Muscle of leg (tissue), 11 donors: ENCODE results near the gene DLG2. TPM values are rescaled to one million over a fixed set of nuclear protein-coding genes. Genes with fewer than 3 reads are reported as not detected.
"Not testable (repeated sequence)": the region's sequence is repeated elsewhere in the genome, so short reads cannot be mapped to it uniquely, and the experiment has no call there.

Source experiments
- DNase-seq: peaks from one replicate; pipeline ENCODE4 v3.0.0; 2013
- H3K27ac ChIP-seq: one replicate; pipeline ENCODE4 v1.5.1; 2013; ENCODE audit warnings: mild to moderate bottlenecking, low read length, control low read depth
- H3K27me3 ChIP-seq: one replicate; pipeline ENCODE4 v1.6.1; 2013; ENCODE audit warnings: low read length; ENCODE audit not compliant: control insufficient read depth, insufficient read depth
- H3K36me3 ChIP-seq: one replicate; pipeline ENCODE4 v1.6.1; 2013; ENCODE audit warnings: low read length; ENCODE audit not compliant: control insufficient read depth, insufficient read depth
- H3K4me1 ChIP-seq: one replicate; pipeline ENCODE4 v1.6.1; 2013; ENCODE audit warnings: low read length; ENCODE audit not compliant: control insufficient read depth, insufficient read depth
- H3K4me3 ChIP-seq: one replicate; pipeline ENCODE4 v1.5.1; 2013; ENCODE audit warnings: low read length, control low read depth
- H3K9me3 ChIP-seq: replicated peaks from 2 replicates; pipeline ENCODE4 v1.6.1; 2013; ENCODE audit warnings: low read depth, low read length; ENCODE audit not compliant: control insufficient read depth
- WGBS: methylation state at CpG from one replicate; pipeline ENCODE4 v1.1.5; 2013; ENCODE audit warnings: missing lambda C conversion rate; ENCODE audit not compliant: insufficient coverage; 5-methylcytosine and 5-hydroxymethylcytosine counted together
- polyA plus RNA-seq, 8 donors: library from polyadenylated mRNA; unstranded; fragments of 120-200 nt; gene quantifications; one replicate each; pipeline versions ENCODE4 v1.2.1 to v1.2.3, GENCODE V29; 2013; ENCODE audit warnings: inconsistent platforms in 1 of 8, low replicate concordance in 1 of 8; ENCODE audit not compliant: insufficient read length in 8 of 8, insufficient read depth in 1 of 8
- total RNA-seq: library from RNA; stranded (reverse); fragments of 120-200 nt; gene quantifications from one replicate; pipeline ENCODE4 v1.2.4, GENCODE V29; 2013

The DLG2 gene
- total and polyA plus RNA-seq, 9 donors: 6.4 to 19.3 (median 11.0) TPM

- H3K27ac ChIP-seq: no peak overlapping the region
- no peaks in the 10 kb centered on the region for H3K36me3 ChIP-seq
- peaks cover 2% of the 10 kb centered on the region for H3K4me1 ChIP-seq
- no peak overlapping the region for H3K4me3 ChIP-seq
- peak; percentile 6 for DNase-seq
- no peaks in the 10 kb centered on the region for H3K27me3 ChIP-seq
- no peaks in the 10 kb centered on the region for H3K9me3 ChIP-seq
Measured at GRCh38 chr11:85269109-85269508, 358.0 kb downstream of the DLG2 start.

- H3K27ac ChIP-seq: no peak overlapping the region
- DNase-seq: no peak
- WGBS: no CpG with 5 or more reads among the region's 1 CpG
Measured at GRCh38 chr11:85266646-85267045, 360.5 kb downstream of the DLG2 start.

GRCh38 chr11:85263328-85263727 lies 363.8 kb downstream of the DLG2 start:
- Histone ChIP-seq H3K27me3 (no peaks in the 10 kb centered on the region), H3K9me3 (no peaks in the 10 kb centered on the region), H3K4me1 (no peaks in the 10 kb centered on the region), H3K27ac (no peak overlapping the region), H3K36me3 (peaks cover 3% of the 10 kb centered on the region), H3K4me3 (no peak overlapping the region)
- WGBS: 33% methylated on average over 1 of the region's 3 CpGs
- no peak for DNase-seq

More at GRCh38 chr11:85266646-85267045, 360.5 kb downstream of the DLG2 start:
- no peak overlapping the region for H3K4me3 ChIP-seq
- no peaks in the 10 kb centered on the region for H3K9me3 ChIP-seq
- no peaks in the 10 kb centered on the region for H3K27me3 ChIP-seq
- peaks cover 2% of the 10 kb centered on the region for H3K4me1 ChIP-seq
- peaks cover 3% of the 10 kb centered on the region for H3K36me3 ChIP-seq

- H3K4me1 ChIP-seq: no peaks in the 10 kb centered on the region
Measured at GRCh38 chr11:85257837-85258236, 369.3 kb downstream of the DLG2 start.

GRCh38 chr11:85256433-85256832 lies 370.7 kb downstream of the DLG2 start:
- H3K27me3 ChIP-seq: no peaks in the 10 kb centered on the region
- no peak overlapping the region for H3K27ac ChIP-seq
- DNase-seq: no peak
- no peak overlapping the region for H3K4me3 ChIP-seq
- peaks cover 5% of the 10 kb centered on the region for H3K9me3 ChIP-seq
- WGBS: no CpG with 5 or more reads among the region's 7 CpGs
- H3K36me3 ChIP-seq: no peaks in the 10 kb centered on the region
- no peaks in the 10 kb centered on the region for H3K4me1 ChIP-seq

More at GRCh38 chr11:85257837-85258236, 369.3 kb downstream of the DLG2 start:
- H3K36me3 ChIP-seq: no peaks in the 10 kb centered on the region
- H3K27ac ChIP-seq: no peak overlapping the region
- H3K4me3 ChIP-seq: no peak overlapping the region
- no peak for DNase-seq
- no peaks in the 10 kb centered on the region for H3K27me3 ChIP-seq
- peaks cover 5% of the 10 kb centered on the region for H3K9me3 ChIP-seq

GRCh38 chr11:85249482-85249881 lies 377.7 kb downstream of the DLG2 start:
- Histone ChIP-seq H3K4me3 (no peak overlapping the region), H3K36me3 (no peaks in the 10 kb centered on the region), H3K27me3 (no peaks in the 10 kb centered on the region), H3K27ac (no peak overlapping the region), H3K9me3 (peaks cover 5% of the 10 kb centered on the region), H3K4me1 (no peaks in the 10 kb centered on the region)
- no peak for DNase-seq

GRCh38 chr11:85247797-85248196 lies 379.3 kb downstream of the DLG2 start:
- H3K27me3 ChIP-seq: no peaks in the 10 kb centered on the region
- H3K4me1 ChIP-seq: no peaks in the 10 kb centered on the region
- no peak overlapping the region for H3K27ac ChIP-seq
- 81% methylated on average over 3 of the region's 3 CpGs for WGBS
- H3K36me3 ChIP-seq: no peaks in the 10 kb centered on the region
- H3K4me3 ChIP-seq: no peak overlapping the region
- H3K9me3 ChIP-seq: no peaks in the 10 kb centered on the region
- no peak for DNase-seq

GRCh38 chr11:85238906-85239305 lies 388.2 kb downstream of the DLG2 start:
- H3K36me3 ChIP-seq: no peaks in the 10 kb centered on the region
- no peak for DNase-seq
- H3K4me1 ChIP-seq: no peaks in the 10 kb centered on the region
- H3K9me3 ChIP-seq: no peaks in the 10 kb centered on the region
- WGBS: no CpG with 5 or more reads among the region's 1 CpG
- H3K4me3 ChIP-seq: no peak overlapping the region
- H3K27me3 ChIP-seq: no peaks in the 10 kb centered on the region
- H3K27ac ChIP-seq: no peak overlapping the region

- no CpG with 5 or more reads among the region's 2 CpGs for WGBS
Measured at GRCh38 chr11:85238038-85238437, 389.1 kb downstream of the DLG2 start.

GRCh38 chr11:85236211-85236610 lies 390.9 kb downstream of the DLG2 start:
- no peak for DNase-seq
- WGBS: no CpG with 5 or more reads among the region's 2 CpGs

More at GRCh38 chr11:85238038-85238437, 389.1 kb downstream of the DLG2 start:
- H3K27me3 ChIP-seq, H3K27ac ChIP-seq, H3K36me3 ChIP-seq, H3K9me3 ChIP-seq, H3K4me1 ChIP-seq, DNase-seq, H3K4me3 ChIP-seq: not testable (repeated sequence)

GRCh38 chr11:85232559-85232958 lies 394.6 kb downstream of the DLG2 start:
- no peaks in the 10 kb centered on the region for H3K36me3 ChIP-seq
- no peak for DNase-seq
- H3K27ac ChIP-seq: no peak overlapping the region
- H3K9me3 ChIP-seq: peaks cover 7% of the 10 kb centered on the region
- H3K4me1 ChIP-seq: no peaks in the 10 kb centered on the region
- H3K4me3 ChIP-seq: no peak overlapping the region
- no CpG with 5 or more reads among the region's 2 CpGs for WGBS
- H3K27me3 ChIP-seq: no peaks in the 10 kb centered on the region

More at GRCh38 chr11:85236211-85236610, 390.9 kb downstream of the DLG2 start:
- Histone ChIP-seq H3K27ac (no peak overlapping the region), H3K36me3 (no peaks in the 10 kb centered on the region), H3K27me3 (no peaks in the 10 kb centered on the region), H3K4me3 (no peak overlapping the region), H3K9me3 (peaks cover 5% of the 10 kb centered on the region), H3K4me1 (no peaks in the 10 kb centered on the region)
